ENCODE results near the gene PLAU.
"Not testable (repeated sequence)": the region's sequence is repeated elsewhere in the genome, so short reads cannot be mapped to it uniquely, and the experiment has no call there.

The PLAU gene

GRCh38 chr10:73923935-73924598 lies 13.1 kb downstream of the PLAU start:
- no peak overlapping the region for H3K9ac ChIP-seq (ENCODE audit: insufficient read length, low read depth)
- no peak for DNase-seq (ENCODE audit: low read depth, low spot score)

GRCh38 chr10:73924935-73925334 lies 14.0 kb downstream of the PLAU start:
- Histone ChIP-seq H3K27me3 (ENCODE audit: insufficient read depth, insufficient read length) (no peaks in the 10 kb centered on the region), H3K9ac (ENCODE audit: insufficient read length, low read depth) (no peak overlapping the region), H3K4me1 (ENCODE audit: insufficient read depth, insufficient read length) (peaks cover 6% of the 10 kb centered on the region), H3K9me3 (ENCODE audit: insufficient read depth, low read length) (no peaks in the 10 kb centered on the region), H3K36me3 (ENCODE audit: insufficient read depth, insufficient read length, low read length) (no peaks in the 10 kb centered on the region), H3K4me3 (ENCODE audit: insufficient read length, low read depth) (no peak overlapping the region)
- no peak for TF ChIP-seq SUZ12 (IDR thresholded peaks at IDR 0.05; ENCODE audit: extremely low read depth, insufficient read depth, insufficient read length)
- no peak for TF ChIP-seq YY1 (IDR thresholded peaks at IDR 0.05; ENCODE audit: insufficient read depth, insufficient read length)
- TF ChIP-seq ZNF274 (IDR thresholded peaks at IDR 0.05; ENCODE audit: low read depth, low read length): no peak
- DNase-seq (ENCODE audit: low read depth, low spot score): no peak

More at GRCh38 chr10:73923935-73924598, 13.1 kb downstream of the PLAU start:
- H3K4me1 ChIP-seq (ENCODE audit: insufficient read depth, insufficient read length): peaks cover 6% of the 10 kb centered on the region
- H3K27me3 ChIP-seq (ENCODE audit: insufficient read depth, insufficient read length): no peaks in the 10 kb centered on the region
- no peak overlapping the region for H3K4me3 ChIP-seq (ENCODE audit: insufficient read length, low read depth)
- H3K36me3 ChIP-seq (ENCODE audit: insufficient read depth, insufficient read length, low read length): no peaks in the 10 kb centered on the region
- no peak for TF ChIP-seq ZNF274 (IDR thresholded peaks at IDR 0.05; ENCODE audit: low read depth, low read length)
- H3K9me3 ChIP-seq (ENCODE audit: insufficient read depth, low read length): peaks cover 5% of the 10 kb centered on the region

GRCh38 chr10:73925539-73925938 lies 14.6 kb downstream of the PLAU start:
- no peak overlapping the region for H3K9ac ChIP-seq (ENCODE audit: insufficient read length, low read depth)
- H3K4me1 ChIP-seq (ENCODE audit: insufficient read depth, insufficient read length): peaks cover 6% of the 10 kb centered on the region
- no peak for TF ChIP-seq SUZ12 (IDR thresholded peaks at IDR 0.05; ENCODE audit: extremely low read depth, insufficient read depth, insufficient read length)
- no peak for TF ChIP-seq ZNF274 (IDR thresholded peaks at IDR 0.05; ENCODE audit: low read depth, low read length)
- no peak for TF ChIP-seq YY1 (IDR thresholded peaks at IDR 0.05; ENCODE audit: insufficient read depth, insufficient read length)
- H3K9me3 ChIP-seq (ENCODE audit: insufficient read depth, low read length): no peaks in the 10 kb centered on the region
- no peaks in the 10 kb centered on the region for H3K36me3 ChIP-seq (ENCODE audit: insufficient read depth, insufficient read length, low read length)
- no peaks in the 10 kb centered on the region for H3K27me3 ChIP-seq (ENCODE audit: insufficient read depth, insufficient read length)
- no peak overlapping the region for H3K4me3 ChIP-seq (ENCODE audit: insufficient read length, low read depth)
- DNase-seq (ENCODE audit: low read depth, low spot score): no peak

GRCh38 chr10:73926152-73926764 lies 15.3 kb downstream of the PLAU start:
- Histone ChIP-seq H3K27me3 (ENCODE audit: insufficient read depth, insufficient read length) (no peaks in the 10 kb centered on the region), H3K4me3 (ENCODE audit: insufficient read length, low read depth) (no peak overlapping the region), H3K36me3 (ENCODE audit: insufficient read depth, insufficient read length, low read length) (no peaks in the 10 kb centered on the region), H3K9ac (ENCODE audit: insufficient read length, low read depth) (no peak overlapping the region), H3K4me1 (ENCODE audit: insufficient read depth, insufficient read length) (peaks cover 5% of the 10 kb centered on the region), H3K9me3 (ENCODE audit: insufficient read depth, low read length) (no peaks in the 10 kb centered on the region)
- no peak for TF ChIP-seq ZNF274 (IDR thresholded peaks at IDR 0.05; ENCODE audit: low read depth, low read length)
- TF ChIP-seq YY1 (IDR thresholded peaks at IDR 0.05; ENCODE audit: insufficient read depth, insufficient read length): no peak
- no peak for TF ChIP-seq SUZ12 (IDR thresholded peaks at IDR 0.05; ENCODE audit: extremely low read depth, insufficient read depth, insufficient read length)
- no peak for DNase-seq (ENCODE audit: low read depth, low spot score)

GRCh38 chr10:73930630-73931327 lies 19.8 kb downstream of the PLAU start:
- H3K9ac ChIP-seq (ENCODE audit: insufficient read length, low read depth); H3K9me3 ChIP-seq (ENCODE audit: insufficient read depth, low read length); H3K4me3 ChIP-seq (ENCODE audit: insufficient read length, low read depth); DNase-seq (ENCODE audit: low read depth, low spot score); H3K4me1 ChIP-seq (ENCODE audit: insufficient read depth, insufficient read length); H3K36me3 ChIP-seq (ENCODE audit: insufficient read depth, insufficient read length, low read length); H3K27me3 ChIP-seq (ENCODE audit: insufficient read depth, insufficient read length): not testable (repeated sequence)

GRCh38 chr10:73931767-73932619 lies 21.1 kb downstream of the PLAU start:
- no peak for TF ChIP-seq YY1 (IDR thresholded peaks at IDR 0.05; ENCODE audit: insufficient read depth, insufficient read length)
- TF ChIP-seq ZNF274 (IDR thresholded peaks at IDR 0.05; ENCODE audit: low read depth, low read length): no peak
- TF ChIP-seq SUZ12 (IDR thresholded peaks at IDR 0.05; ENCODE audit: extremely low read depth, insufficient read depth, insufficient read length): no peak
- Histone ChIP-seq H3K4me3 (ENCODE audit: insufficient read length, low read depth) (no peak overlapping the region), H3K27me3 (ENCODE audit: insufficient read depth, insufficient read length) (no peaks in the 10 kb centered on the region), H3K9me3 (ENCODE audit: insufficient read depth, low read length) (no peaks in the 10 kb centered on the region), H3K36me3 (ENCODE audit: insufficient read depth, insufficient read length, low read length) (no peaks in the 10 kb centered on the region), H3K4me1 (ENCODE audit: insufficient read depth, insufficient read length) (peaks cover 3% of the 10 kb centered on the region), H3K9ac (ENCODE audit: insufficient read length, low read depth) (no peak overlapping the region)
- no peak for DNase-seq (ENCODE audit: low read depth, low spot score)

GRCh38 chr10:73932620-73933112 lies 21.7 kb downstream of the PLAU start:
- Histone ChIP-seq H3K27me3 (ENCODE audit: insufficient read depth, insufficient read length) (no peaks in the 10 kb centered on the region), H3K9ac (ENCODE audit: insufficient read length, low read depth) (no peak overlapping the region), H3K4me3 (ENCODE audit: insufficient read length, low read depth) (no peak overlapping the region), H3K4me1 (ENCODE audit: insufficient read depth, insufficient read length) (peaks cover 3% of the 10 kb centered on the region), H3K36me3 (ENCODE audit: insufficient read depth, insufficient read length, low read length) (no peaks in the 10 kb centered on the region), H3K9me3 (ENCODE audit: insufficient read depth, low read length) (no peaks in the 10 kb centered on the region)
- TF ChIP-seq YY1 (IDR thresholded peaks at IDR 0.05; ENCODE audit: insufficient read depth, insufficient read length): no peak
- TF ChIP-seq ZNF274 (IDR thresholded peaks at IDR 0.05; ENCODE audit: low read depth, low read length): no peak
- no peak for TF ChIP-seq SUZ12 (IDR thresholded peaks at IDR 0.05; ENCODE audit: extremely low read depth, insufficient read depth, insufficient read length)
- no peak for DNase-seq (ENCODE audit: low read depth, low spot score)

Measured in NT2/D1 (cell line).